ENCODE measurements around the gene CD1B. TPM values are rescaled to one million over a fixed set of nuclear protein-coding genes. Genes with fewer than 3 reads are reported as not detected.
"Not testable (repeated sequence)": the region's sequence is repeated elsewhere in the genome, so short reads cannot be mapped to it uniquely, and the experiment has no call there.

The CD1B gene
- total RNA-seq (2012; rRNA removed) = not detected in 2 replicates

DNA sequence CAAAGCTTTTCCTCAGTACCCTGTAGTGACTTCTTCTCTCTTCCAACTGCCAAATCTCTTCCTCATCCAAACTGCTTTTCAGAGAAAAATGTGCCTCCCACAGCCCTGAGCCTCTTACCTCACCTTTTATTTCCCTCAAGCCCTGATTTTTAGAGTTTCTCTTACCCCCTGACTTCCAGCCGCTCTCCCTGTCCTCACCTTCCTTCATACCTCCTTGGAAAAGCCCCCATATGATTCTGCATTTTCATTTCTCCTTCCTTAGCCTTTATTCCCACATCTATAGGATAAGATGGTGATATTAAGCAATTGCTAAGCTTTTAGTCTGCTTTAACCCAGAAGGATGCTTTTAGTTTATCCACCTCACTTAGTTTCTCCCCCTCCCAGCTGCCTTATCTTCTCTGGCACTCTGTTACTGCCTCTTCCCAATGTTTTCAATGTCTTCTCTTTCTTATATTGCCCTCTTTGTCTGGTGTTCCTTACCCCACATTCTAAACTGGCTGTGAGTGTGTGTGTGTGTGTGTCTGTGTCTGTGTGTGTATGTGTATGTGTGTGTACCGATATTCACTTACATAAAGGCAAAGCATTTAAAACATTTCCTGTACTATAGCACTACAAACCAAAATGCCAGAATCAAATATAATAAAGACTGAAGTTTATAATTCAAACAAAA is at the start of gene CD1B:
TSS of gene CD1B (minus strand) at position 51 of the 670 bp plus-strand sequence. CDS start 108 bp downstream, outside the sequence.
- H3K27me3 ChIP-seq (ENCODE audit: control insufficient read depth, insufficient read depth, low read length) = no peaks in the 10 kb centered on the region
- H3K4me1 ChIP-seq (ENCODE audit: control insufficient read depth, insufficient read depth, low read length) = no peaks in the 10 kb centered on the region
- H3K36me3 ChIP-seq (ENCODE audit: insufficient read depth, low read length) = no peaks in the 10 kb centered on the region
- H3K9ac ChIP-seq (ENCODE audit: low read depth, low read length) = no peak within 1 kb of the TSS
- H3K4me3 ChIP-seq (ENCODE audit: low read length) = no peak within 1 kb of the TSS
- no peaks in the 10 kb centered on the region for H3K9me3 ChIP-seq (replicated peaks; ENCODE audit: low read length)
- no peak within 1 kb of the TSS for H3K4me2 ChIP-seq (ENCODE audit: low read length)

DNA sequence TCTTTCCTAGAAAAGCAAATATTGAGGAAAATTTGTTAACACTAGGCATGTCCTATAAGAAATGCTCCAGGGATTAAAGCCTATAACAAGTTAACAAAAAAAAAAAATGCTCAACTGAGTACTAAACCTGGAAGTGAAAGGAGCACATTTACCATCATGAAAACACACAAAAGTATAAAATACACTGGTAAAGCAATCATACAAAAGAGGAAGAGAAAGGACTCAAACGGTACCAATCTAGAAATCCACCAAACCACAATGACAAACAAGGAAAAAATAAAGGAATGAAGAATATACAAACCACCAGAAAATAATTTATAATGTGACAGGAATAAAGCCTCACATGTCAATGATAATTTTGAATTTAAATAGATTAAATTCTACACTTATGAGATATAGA is 43.5 kb upstream of the CD1B start:
- Histone ChIP-seq H3K9me3 (replicated peaks; ENCODE audit: low read length) (no peaks in the 10 kb centered on the region), H3K27me3 (ENCODE audit: control insufficient read depth, insufficient read depth, low read length) (no peaks in the 10 kb centered on the region), H3K9ac (ENCODE audit: low read depth, low read length) (no peak overlapping the region), H3K4me3 (ENCODE audit: low read length) (no peak overlapping the region), H3K4me2 (ENCODE audit: low read length) (no peak overlapping the region), H3K4me1 (ENCODE audit: control insufficient read depth, insufficient read depth, low read length) (no peaks in the 10 kb centered on the region), H3K36me3 (ENCODE audit: insufficient read depth, low read length) (no peaks in the 10 kb centered on the region)

DNA sequence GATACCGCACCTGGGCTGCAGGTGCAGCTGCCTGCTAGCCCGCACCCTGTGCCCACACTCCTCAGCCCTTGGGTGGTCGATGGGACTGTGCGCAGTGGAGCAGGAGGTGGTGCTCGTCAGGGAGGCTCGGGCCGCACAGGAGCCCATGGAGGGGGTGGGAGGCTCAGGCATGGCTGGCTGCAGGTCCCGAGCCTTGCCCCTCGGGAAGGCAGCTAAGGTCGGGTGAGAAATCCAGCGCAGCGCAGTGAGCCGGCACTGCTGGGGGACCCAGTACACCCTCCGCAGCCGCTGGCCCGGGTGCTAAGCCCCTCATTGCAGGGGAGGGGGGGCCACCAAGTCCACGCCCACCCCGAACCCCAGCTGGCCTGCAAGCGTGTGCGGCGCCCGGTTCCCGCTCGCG is 42.8 kb upstream of the CD1B start:
- H3K4me1 ChIP-seq (ENCODE audit: control insufficient read depth, insufficient read depth, low read length); H3K9me3 ChIP-seq (replicated peaks; ENCODE audit: low read length); H3K36me3 ChIP-seq (ENCODE audit: insufficient read depth, low read length); H3K4me2 ChIP-seq (ENCODE audit: low read length); H3K4me3 ChIP-seq (ENCODE audit: low read length); H3K27me3 ChIP-seq (ENCODE audit: control insufficient read depth, insufficient read depth, low read length); H3K9ac ChIP-seq (ENCODE audit: low read depth, low read length): not testable (repeated sequence)

- H3K4me2 ChIP-seq (ENCODE audit: low read length) = no peak overlapping the region
- H3K9ac ChIP-seq (ENCODE audit: low read depth, low read length) = no peak overlapping the region
- no peak overlapping the region for H3K4me3 ChIP-seq (ENCODE audit: low read length)
- H3K4me1 ChIP-seq (ENCODE audit: control insufficient read depth, insufficient read depth, low read length) = no peaks in the 10 kb centered on the region
- H3K36me3 ChIP-seq (ENCODE audit: insufficient read depth, low read length) = no peaks in the 10 kb centered on the region
- no peaks in the 10 kb centered on the region for H3K27me3 ChIP-seq (ENCODE audit: control insufficient read depth, insufficient read depth, low read length)
- H3K9me3 ChIP-seq (replicated peaks; ENCODE audit: low read length) = no peaks in the 10 kb centered on the region
Observed at GRCh38 chr1:158371188-158371953, 40.0 kb upstream of the CD1B start.

DNA sequence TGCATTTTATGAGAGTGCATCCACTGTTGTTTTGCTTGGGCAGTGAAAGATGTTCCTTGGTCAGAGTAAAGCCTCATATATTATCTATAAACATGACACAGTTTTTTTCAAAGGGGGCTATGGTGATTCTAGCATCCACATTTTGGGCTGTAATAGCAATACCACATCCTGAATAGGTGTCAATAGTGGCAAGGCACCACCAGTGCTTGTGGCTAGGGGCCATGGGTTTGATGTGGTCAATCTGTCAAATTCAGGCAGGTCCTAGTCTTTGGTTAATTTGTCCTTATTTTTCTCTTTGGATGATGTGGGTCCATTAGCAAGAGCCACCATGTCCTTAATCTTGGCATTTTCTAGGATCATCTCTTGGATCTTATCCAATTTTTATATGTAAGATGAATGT is 35.5 kb upstream of the CD1B start:
- Histone ChIP-seq H3K9ac (ENCODE audit: low read depth, low read length) (no peak overlapping the region), H3K4me3 (ENCODE audit: low read length) (no peak overlapping the region), H3K4me2 (ENCODE audit: low read length) (no peak overlapping the region), H3K9me3 (replicated peaks; ENCODE audit: low read length) (no peaks in the 10 kb centered on the region), H3K4me1 (ENCODE audit: control insufficient read depth, insufficient read depth, low read length) (no peaks in the 10 kb centered on the region), H3K27me3 (ENCODE audit: control insufficient read depth, insufficient read depth, low read length) (no peaks in the 10 kb centered on the region), H3K36me3 (ENCODE audit: insufficient read depth, low read length) (no peaks in the 10 kb centered on the region)

DNA sequence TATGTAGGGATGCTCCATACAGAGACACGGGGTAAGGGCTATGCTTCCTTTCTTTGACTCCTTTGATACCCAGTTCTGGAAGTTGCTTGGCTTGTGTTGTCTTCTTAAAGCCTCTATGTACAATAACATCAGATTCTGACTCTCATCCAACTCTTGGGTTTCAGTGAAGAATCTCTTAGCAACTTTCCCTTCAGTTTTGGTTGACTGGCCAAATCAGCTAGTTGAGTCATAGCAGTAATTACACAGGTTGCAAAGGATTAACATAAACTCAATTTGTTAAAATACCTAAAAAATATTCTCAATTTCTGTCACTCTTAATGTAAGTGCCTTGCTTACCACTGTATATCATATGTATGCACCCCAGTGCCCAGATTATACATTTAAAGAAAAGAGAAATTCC is 31.6 kb upstream of the CD1B start:
- Histone ChIP-seq H3K36me3 (ENCODE audit: insufficient read depth, low read length) (no peaks in the 10 kb centered on the region), H3K4me2 (ENCODE audit: low read length) (no peak overlapping the region), H3K4me1 (ENCODE audit: control insufficient read depth, insufficient read depth, low read length) (no peaks in the 10 kb centered on the region), H3K27me3 (ENCODE audit: control insufficient read depth, insufficient read depth, low read length) (no peaks in the 10 kb centered on the region), H3K9me3 (replicated peaks; ENCODE audit: low read length) (no peaks in the 10 kb centered on the region), H3K9ac (ENCODE audit: low read depth, low read length) (no peak overlapping the region), H3K4me3 (ENCODE audit: low read length) (no peak overlapping the region)

DNA sequence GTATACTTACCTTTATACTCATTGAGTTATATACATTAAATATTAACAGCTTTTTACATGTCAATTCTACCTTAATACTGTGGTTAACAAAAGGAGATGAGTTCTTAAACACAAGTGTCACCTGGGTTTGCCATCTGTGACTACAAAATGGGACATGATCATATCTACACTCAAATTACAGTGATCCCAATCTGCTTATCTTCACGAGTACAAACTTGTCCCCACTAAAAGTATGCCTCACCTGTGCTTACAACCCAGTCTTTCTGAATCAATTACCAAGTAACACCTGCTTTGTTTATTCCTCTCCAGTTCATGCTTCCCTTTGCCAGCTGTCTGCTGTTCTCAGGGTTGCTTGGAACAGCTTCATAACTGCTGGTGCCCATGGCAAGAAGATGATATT is 31.2 kb upstream of the CD1B start:
- Histone ChIP-seq H3K4me3 (ENCODE audit: low read length) (no peak overlapping the region), H3K4me2 (ENCODE audit: low read length) (no peak overlapping the region), H3K27me3 (ENCODE audit: control insufficient read depth, insufficient read depth, low read length) (no peaks in the 10 kb centered on the region), H3K9ac (ENCODE audit: low read depth, low read length) (no peak overlapping the region), H3K4me1 (ENCODE audit: control insufficient read depth, insufficient read depth, low read length) (no peaks in the 10 kb centered on the region), H3K9me3 (replicated peaks; ENCODE audit: low read length) (no peaks in the 10 kb centered on the region), H3K36me3 (ENCODE audit: insufficient read depth, low read length) (no peaks in the 10 kb centered on the region)

- no peaks in the 10 kb centered on the region for H3K27me3 ChIP-seq (ENCODE audit: control insufficient read depth, insufficient read depth, low read length)
- no peaks in the 10 kb centered on the region for H3K4me1 ChIP-seq (ENCODE audit: control insufficient read depth, insufficient read depth, low read length)
- H3K9me3 ChIP-seq (replicated peaks; ENCODE audit: low read length) = no peaks in the 10 kb centered on the region
- no peak overlapping the region for H3K9ac ChIP-seq (ENCODE audit: low read depth, low read length)
- H3K4me2 ChIP-seq (ENCODE audit: low read length) = no peak overlapping the region
- no peaks in the 10 kb centered on the region for H3K36me3 ChIP-seq (ENCODE audit: insufficient read depth, low read length)
- H3K4me3 ChIP-seq (ENCODE audit: low read length) = no peak overlapping the region
Observed at GRCh38 chr1:158357441-158357840, 26.1 kb upstream of the CD1B start.

GRCh38 chr1:158356616-158357015 is 25.3 kb upstream of the CD1B start:
- no peak overlapping the region for H3K9ac ChIP-seq (ENCODE audit: low read depth, low read length)
- no peak overlapping the region for H3K4me3 ChIP-seq (ENCODE audit: low read length)
- no peaks in the 10 kb centered on the region for H3K9me3 ChIP-seq (replicated peaks; ENCODE audit: low read length)
- no peaks in the 10 kb centered on the region for H3K27me3 ChIP-seq (ENCODE audit: control insufficient read depth, insufficient read depth, low read length)
- no peaks in the 10 kb centered on the region for H3K4me1 ChIP-seq (ENCODE audit: control insufficient read depth, insufficient read depth, low read length)
- H3K4me2 ChIP-seq (ENCODE audit: low read length) = no peak overlapping the region
- H3K36me3 ChIP-seq (ENCODE audit: insufficient read depth, low read length) = no peaks in the 10 kb centered on the region

GRCh38 chr1:158355773-158356285 is 24.5 kb upstream of the CD1B start:
- no peaks in the 10 kb centered on the region for H3K4me1 ChIP-seq (ENCODE audit: control insufficient read depth, insufficient read depth, low read length)
- H3K4me2 ChIP-seq (ENCODE audit: low read length) = no peak overlapping the region
- H3K9me3 ChIP-seq (replicated peaks; ENCODE audit: low read length) = no peaks in the 10 kb centered on the region
- no peak overlapping the region for H3K4me3 ChIP-seq (ENCODE audit: low read length)
- no peaks in the 10 kb centered on the region for H3K36me3 ChIP-seq (ENCODE audit: insufficient read depth, low read length)
- H3K9ac ChIP-seq (ENCODE audit: low read depth, low read length) = no peak overlapping the region
- H3K27me3 ChIP-seq (ENCODE audit: control insufficient read depth, insufficient read depth, low read length) = no peaks in the 10 kb centered on the region

DNA sequence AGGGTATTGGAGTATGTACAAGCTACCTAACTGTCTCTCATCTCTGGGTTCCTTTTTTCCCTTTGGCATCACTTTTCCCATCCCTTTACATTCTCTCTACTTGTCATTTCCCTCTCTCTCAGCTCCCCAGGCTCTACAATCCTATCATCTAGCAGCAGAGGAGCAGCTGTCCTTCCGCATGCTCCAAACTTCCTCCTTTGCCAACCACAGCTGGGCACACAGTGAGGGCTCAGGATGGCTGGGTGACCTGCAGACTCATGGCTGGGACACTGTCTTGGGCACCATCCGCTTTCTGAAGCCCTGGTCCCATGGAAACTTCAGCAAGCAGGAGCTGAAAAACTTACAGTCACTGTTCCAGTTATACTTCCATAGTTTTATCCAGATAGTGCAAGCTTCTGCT is 22.9 kb upstream of the CD1B start:
- H3K36me3 ChIP-seq (ENCODE audit: insufficient read depth, low read length) = no peaks in the 10 kb centered on the region
- H3K4me3 ChIP-seq (ENCODE audit: low read length) = no peak overlapping the region
- H3K27me3 ChIP-seq (ENCODE audit: control insufficient read depth, insufficient read depth, low read length) = no peaks in the 10 kb centered on the region
- no peak overlapping the region for H3K4me2 ChIP-seq (ENCODE audit: low read length)
- no peaks in the 10 kb centered on the region for H3K9me3 ChIP-seq (replicated peaks; ENCODE audit: low read length)
- H3K9ac ChIP-seq (ENCODE audit: low read depth, low read length) = no peak overlapping the region
- no peaks in the 10 kb centered on the region for H3K4me1 ChIP-seq (ENCODE audit: control insufficient read depth, insufficient read depth, low read length)
